Mesenchymal stem cell (in vitro differentiated cells and primary cell): ENCODE results near the gene STX16.
A peak's percentile ranks its signal among the peaks of the same experiment; 100 is the strongest.

Experiments
- DNase-seq: peaks from one replicate; pipeline ENCODE4 v3.0.0-alpha.2; 2013
- H2AFZ ChIP-seq: one replicate; pipeline ENCODE4 v1.6.1; 2013; ENCODE audit warnings: low read depth, mild to moderate bottlenecking, control low read depth, inconsistent platforms, low read length, moderate library complexity
- H2AK5ac ChIP-seq: 2 replicates; pipeline ENCODE4 v1.6.1; 2013; ENCODE audit warnings: low read length, moderate library complexity, mild to moderate bottlenecking, inconsistent platforms; ENCODE audit not compliant: severe bottlenecking
- H2BK120ac ChIP-seq: one replicate; pipeline ENCODE4 v1.6.1; 2013; ENCODE audit warnings: low read depth, mild to moderate bottlenecking, inconsistent platforms, low read length, moderate library complexity
- H2BK12ac ChIP-seq, 2 experiments: one replicate each; pipeline ENCODE4 v1.6.1; 2013; ENCODE audit warnings: inconsistent platforms in 2 of 2, low read length in 2 of 2, mild to moderate bottlenecking in 2 of 2, moderate library complexity in 2 of 2, control low read depth in 1 of 2
- H2BK15ac ChIP-seq: one replicate; pipeline ENCODE4 v1.6.1; 2013; ENCODE audit warnings: mild to moderate bottlenecking, low read depth, inconsistent platforms; ENCODE audit not compliant: poor library complexity, severe bottlenecking
- H2BK5ac ChIP-seq: 2 replicates; pipeline ENCODE4 v1.6.1; 2013; ENCODE audit warnings: low read depth, mild to moderate bottlenecking, low read length, control low read depth, inconsistent platforms; ENCODE audit not compliant: poor library complexity, severe bottlenecking
- H3K14ac ChIP-seq, 2 experiments: one replicate each; pipeline ENCODE4 v1.6.1; 2013; ENCODE audit warnings: inconsistent platforms in 2 of 2, low read length in 2 of 2, control low read depth in 1 of 2, mild to moderate bottlenecking in 1 of 2, moderate library complexity in 1 of 2
- H3K18ac ChIP-seq, 2 experiments: one replicate each; pipeline ENCODE4 v1.6.1; 2013; ENCODE audit warnings: inconsistent platforms in 2 of 2, low read length in 2 of 2, control low read depth in 1 of 2, low read depth in 1 of 2, mild to moderate bottlenecking in 1 of 2
- H3K23ac ChIP-seq, 2 experiments: one replicate each; pipeline ENCODE4 v1.6.1; 2013; ENCODE audit warnings: inconsistent platforms in 2 of 2, low read length in 2 of 2, mild to moderate bottlenecking in 2 of 2, moderate library complexity in 2 of 2, control low read depth in 1 of 2
- H3K27ac ChIP-seq: 2 replicates; pipeline ENCODE4 v1.5.1; 2013; ENCODE audit warnings: mild to moderate bottlenecking, moderate library complexity, low read length, control low read depth, inconsistent platforms; ENCODE audit not compliant: poor library complexity, severe bottlenecking
- H3K27me3 ChIP-seq, 2 experiments: 2 replicates each; pipeline versions ENCODE4 v1.6.1 to v1.7.0; 2013; ENCODE audit warnings: low read length in 2 of 2, mild to moderate bottlenecking in 2 of 2, moderate library complexity in 2 of 2, control low read depth in 1 of 2, inconsistent platforms in 1 of 2; ENCODE audit not compliant: control insufficient read depth in 1 of 2, insufficient read depth in 1 of 2
- H3K36me3 ChIP-seq, 2 experiments: 2 replicates each; pipeline versions ENCODE4 v1.6.1 to v1.7.0; 2013; ENCODE audit warnings: low read length in 2 of 2, control low read depth in 1 of 2, inconsistent platforms in 1 of 2, low read depth in 1 of 2, mild to moderate bottlenecking in 1 of 2; ENCODE audit not compliant: insufficient read depth in 2 of 2, control insufficient read depth in 1 of 2
- H3K4ac ChIP-seq, 2 experiments: one replicate each; pipeline ENCODE4 v1.6.1; 2013; ENCODE audit warnings: inconsistent platforms in 2 of 2, low read length in 2 of 2, mild to moderate bottlenecking in 2 of 2, moderate library complexity in 2 of 2, control low read depth in 1 of 2, low read depth in 1 of 2
- H3K4me1 ChIP-seq: 2 replicates; pipeline ENCODE4 v1.6.1; 2013; ENCODE audit warnings: low read depth, low read length, control low read depth; ENCODE audit not compliant: control insufficient read depth, insufficient read depth
- H3K4me2 ChIP-seq: 2 replicates; pipeline ENCODE4 v1.6.1; 2013; ENCODE audit warnings: low read length, mild to moderate bottlenecking, inconsistent platforms; ENCODE audit not compliant: poor library complexity, severe bottlenecking
- H3K4me3 ChIP-seq, 2 experiments: 2 replicates each; pipeline versions ENCODE4 v1.5.1 to v1.7.0; 2013; ENCODE audit warnings: low read length in 2 of 2, mild to moderate bottlenecking in 2 of 2, control low read depth in 1 of 2, low read depth in 1 of 2; ENCODE audit not compliant: insufficient read depth in 1 of 2
- H3K79me1 ChIP-seq: replicated peaks from 2 replicates; pipeline ENCODE4 v1.6.1; 2013; ENCODE audit warnings: mild to moderate bottlenecking, control low read depth, low read length, inconsistent platforms; ENCODE audit not compliant: poor library complexity, severe bottlenecking
- H3K9ac ChIP-seq: 2 replicates; pipeline ENCODE4 v1.7.0; 2013; ENCODE audit warnings: mild to moderate bottlenecking, low read length, moderate library complexity
- H3K9me3 ChIP-seq: 2 replicates; pipeline ENCODE4 v1.7.0; 2013; ENCODE audit warnings: mild to moderate bottlenecking, low read length; ENCODE audit not compliant: control insufficient read depth
- H4K8ac ChIP-seq: one replicate; pipeline ENCODE4 v1.6.1; 2013; ENCODE audit warnings: inconsistent platforms, mild to moderate bottlenecking, low read length, moderate library complexity
- H4K91ac ChIP-seq: one replicate; pipeline ENCODE4 v1.6.1; 2013; ENCODE audit warnings: mild to moderate bottlenecking, low read length, inconsistent platforms
- WGBS: methylation state at CpG from one replicate; pipeline ENCODE4 v1.1.7; 2013; ENCODE audit warnings: mixed read lengths; 5-methylcytosine and 5-hydroxymethylcytosine counted together

Gene STX16

DNA sequence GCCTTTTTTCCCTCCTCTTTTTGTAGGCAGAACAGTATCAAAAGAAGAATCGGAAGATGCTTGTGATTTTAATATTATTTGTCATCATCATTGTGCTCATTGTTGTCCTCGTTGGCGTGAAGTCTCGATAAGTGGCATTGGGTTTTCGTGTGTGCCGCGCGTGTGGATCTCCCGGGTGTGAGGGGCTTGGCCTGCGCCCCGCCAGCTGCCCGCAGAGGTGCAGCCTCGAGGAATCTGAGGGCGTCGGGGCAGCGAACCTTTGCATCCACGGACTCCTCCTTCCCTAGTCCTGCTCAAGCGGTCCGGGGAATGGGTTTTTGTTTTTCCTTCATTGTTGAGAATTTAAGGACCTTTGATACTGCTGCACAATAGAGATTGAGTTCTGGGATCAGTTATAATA, 25.1 kb downstream of the STX16 start:
- Histone ChIP-seq H3K23ac (no peak overlapping the region), H3K18ac (no peak overlapping the region), H4K8ac (no peak overlapping the region), H3K27ac (no peak overlapping the region), H3K14ac (no peak overlapping the region), H2AK5ac (no peak overlapping the region), H2BK120ac (no peak overlapping the region), H2BK12ac (no peak overlapping the region), H3K9me3 (no peaks in the 10 kb centered on the region), H3K27me3 (no peaks in the 10 kb centered on the region), H4K91ac (no peak overlapping the region), H2BK15ac (no peak overlapping the region), H3K4me3 (no peak overlapping the region), H3K4ac (no peak overlapping the region), H2AFZ (no peak overlapping the region), H3K4me2 (no peak overlapping the region), H3K4me1 (peaks cover 3% of the 10 kb centered on the region), H3K36me3 (peaks cover 31 to 89% of the 10 kb centered on the region in 2 experiments), H3K9ac (no peak overlapping the region), H3K79me1 (peaks cover 30% of the 10 kb centered on the region), H2BK5ac (no peak overlapping the region)
- WGBS, result 98% methylated on average over 19 of the region's 19 CpGs
- DNase-seq, result no peak

DNA sequence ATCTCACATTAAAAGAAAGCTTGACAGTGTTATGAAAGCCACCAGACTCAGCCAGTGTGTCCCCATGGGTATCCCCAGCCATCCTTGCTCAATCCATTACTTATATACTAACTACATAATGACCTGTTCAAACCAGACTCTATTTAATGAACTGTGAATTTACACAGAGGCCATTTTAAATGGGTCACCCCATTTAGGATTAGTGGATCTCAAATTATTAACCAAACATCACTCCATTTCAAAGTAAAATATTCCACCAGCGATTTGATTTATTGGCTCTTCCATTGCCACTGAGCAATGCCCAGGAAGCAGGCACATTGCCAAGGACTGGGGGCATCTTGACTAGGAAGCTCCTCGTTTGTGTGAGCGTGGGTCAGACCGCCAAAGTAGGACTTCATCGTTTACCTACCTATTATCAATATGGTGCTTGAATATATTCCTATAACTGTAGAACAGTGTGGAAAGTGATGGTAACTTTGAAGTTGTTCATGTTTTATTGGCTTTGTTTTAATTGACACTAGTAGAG, 26.1 kb downstream of the STX16 start:
- Histone ChIP-seq H2BK15ac (no peak overlapping the region), H3K23ac (no peak overlapping the region), H2AK5ac (no peak overlapping the region), H2BK12ac (no peak overlapping the region), H3K27ac (no peak overlapping the region), H3K27me3 (no peaks in the 10 kb centered on the region), H3K36me3 (peaks cover 31 to 87% of the 10 kb centered on the region in 2 experiments), H3K79me1 (peaks cover 34% of the 10 kb centered on the region), H3K4me3 (no peak overlapping the region), H2AFZ (no peak overlapping the region), H4K8ac (no peak overlapping the region), H2BK5ac (no peak overlapping the region), H4K91ac (no peak overlapping the region), H3K4ac (no peak overlapping the region), H3K18ac (no peak overlapping the region), H3K4me1 (peaks cover 3% of the 10 kb centered on the region), H2BK120ac (no peak overlapping the region), H3K4me2 (no peak overlapping the region), H3K14ac (no peak overlapping the region), H3K9me3 (no peaks in the 10 kb centered on the region), H3K9ac (no peak overlapping the region)
- DNase-seq, result no peak
- 100% methylated on average over 1 of the region's 5 CpGs for WGBS

DNA sequence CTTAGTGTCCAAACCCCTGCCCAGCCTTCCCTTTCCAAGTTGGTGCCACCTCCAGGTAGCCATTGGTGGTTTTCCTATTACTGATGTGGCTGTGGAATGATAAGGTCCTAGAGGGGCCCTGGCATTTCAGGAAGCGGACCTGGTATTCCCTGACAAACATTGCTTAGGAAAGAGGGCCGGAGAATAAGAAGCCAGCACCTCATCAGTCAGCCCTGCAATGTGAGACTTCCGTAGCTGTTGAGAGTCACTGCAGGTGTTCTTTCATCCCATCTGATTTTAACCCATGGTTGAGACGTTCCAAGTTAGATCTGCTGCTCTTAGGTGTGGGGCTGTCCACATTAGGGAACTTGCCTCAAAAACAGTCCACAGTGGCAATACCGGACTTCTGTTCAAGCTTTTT, 26.7 kb downstream of the STX16 start:
- Histone ChIP-seq H2BK15ac (no peak overlapping the region), H3K4me1 (peaks cover 3% of the 10 kb centered on the region), H3K9ac (no peak overlapping the region), H2AFZ (no peak overlapping the region), H3K79me1 (peaks cover 31% of the 10 kb centered on the region), H3K4ac (no peak overlapping the region), H4K8ac (no peak overlapping the region), H3K4me2 (no peak overlapping the region), H3K27me3 (no peaks in the 10 kb centered on the region), H3K23ac (no peak overlapping the region), H2BK5ac (no peak overlapping the region), H2AK5ac (no peak overlapping the region), H2BK120ac (no peak overlapping the region), H3K36me3 (peaks cover 31 to 81% of the 10 kb centered on the region in 2 experiments), H3K4me3 (no peak overlapping the region), H4K91ac (no peak overlapping the region), H3K18ac (no peak overlapping the region), H3K27ac (no peak overlapping the region), H3K9me3 (no peaks in the 10 kb centered on the region), H3K14ac (no peak overlapping the region), H2BK12ac (no peak overlapping the region)
- 95% methylated on average over 5 of the region's 5 CpGs for WGBS
- no peak for DNase-seq

DNA sequence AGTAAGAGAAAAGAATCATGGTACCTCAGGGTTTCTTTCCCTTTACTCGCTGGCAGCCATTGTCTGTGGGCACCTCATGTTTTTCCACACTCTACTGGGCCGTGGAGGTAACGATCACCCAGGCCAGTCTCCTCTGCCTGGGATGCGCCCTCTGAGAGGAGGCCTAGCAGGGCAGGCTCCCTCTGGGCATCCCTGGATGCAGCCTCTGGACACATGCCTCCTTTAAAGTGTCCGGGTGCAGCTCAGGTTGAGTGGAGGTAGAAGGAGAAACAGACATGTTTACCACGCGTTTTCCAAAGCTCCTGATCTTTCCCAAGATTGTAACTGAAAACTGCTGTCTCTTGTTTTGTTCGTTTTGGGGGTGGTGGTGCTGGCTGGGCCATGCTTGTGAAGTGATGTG, 27.7 kb downstream of the STX16 start:
- WGBS, result 94% methylated on average over 8 of the region's 8 CpGs
- no peak overlapping the region for H3K14ac ChIP-seq
- H3K4me3 ChIP-seq, result no peak overlapping the region
- no peak overlapping the region for H3K27ac ChIP-seq
- H3K9me3 ChIP-seq, result no peaks in the 10 kb centered on the region
- H3K27me3 ChIP-seq, result no peaks in the 10 kb centered on the region
- H2BK120ac ChIP-seq, result no peak overlapping the region
- H4K8ac ChIP-seq, result peak overlapping the region; percentile 62
- peaks cover 5% of the 10 kb centered on the region for H3K4me1 ChIP-seq
- no peak overlapping the region for H2BK15ac ChIP-seq
- no peak overlapping the region for H2AFZ ChIP-seq
- H3K18ac ChIP-seq, result no peak overlapping the region
- H3K9ac ChIP-seq, result no peak overlapping the region
- no peak overlapping the region for H4K91ac ChIP-seq
- H2AK5ac ChIP-seq, result peak overlapping the region; percentile 42
- H3K79me1 ChIP-seq, result peaks cover 30% of the 10 kb centered on the region
- no peak for DNase-seq
- no peak overlapping the region for H3K4me2 ChIP-seq
- no peak overlapping the region for H2BK12ac ChIP-seq
- H3K23ac ChIP-seq, result no peak overlapping the region
- no peak overlapping the region for H3K4ac ChIP-seq
- peaks cover 27 to 71% of the 10 kb centered on the region in 2 experiments for H3K36me3 ChIP-seq
- no peak overlapping the region for H2BK5ac ChIP-seq
